GM12878 (cell line): Measurements from ENCODE around the gene CHD5. TPM values are rescaled to one million over a fixed set of nuclear protein-coding genes. Genes with fewer than 3 reads are reported as not detected.
A peak's percentile ranks its signal among the peaks of the same experiment; 100 is the strongest.

Experiments
- ASH2L ChIP-seq: fragments of 300-600, 200-600 bp; sonication (generic); IDR thresholded peaks from 2 replicates; pipeline ENCODE4 v1.6.1; 2017; ENCODE audit warnings: low read depth, mild to moderate bottlenecking, borderline replicate concordance
- BHLHE40 ChIP-seq, 2 experiments: fragments of 450-650 bp in 1 of 2; IDR thresholded peaks; 2 replicates each; pipeline ENCODE4 v1.6.1; 2011 to 2017; ENCODE audit warnings: low read depth in 2 of 2, borderline replicate concordance in 1 of 2, improper control_type of control experiment in 1 of 2, low read length in 1 of 2, mild to moderate bottlenecking in 1 of 2
- CEBPB ChIP-seq, 2 experiments: fragments of 150-350 bp in 1 of 2; IDR thresholded peaks; 2 replicates each; pipeline ENCODE4 v1.6.1; 2012 to 2014; ENCODE audit warnings: low read depth in 2 of 2, low read length in 2 of 2, borderline replicate concordance in 1 of 2, inconsistent platforms in 1 of 2
- CTCF ChIP-seq, 3 experiments: IDR thresholded peaks in 2 of 3; conservative IDR thresholded peaks in 1 of 3; 2 replicates each; pipeline ENCODE4 v1.5.1; 2011; ENCODE audit warnings: low read depth in 3 of 3, low read length in 3 of 3, mild to moderate bottlenecking in 3 of 3, control low read depth in 2 of 3, moderate library complexity in 2 of 3, inconsistent platforms in 1 of 3, mixed read lengths in 1 of 3; ENCODE audit not compliant: control insufficient read depth in 2 of 3, insufficient read depth in 1 of 3; ENCODE audit errors: extremely low read depth in 1 of 3
- ELK1 ChIP-seq: IDR thresholded peaks from 2 replicates; pipeline ENCODE4 v1.6.1; 2012; ENCODE audit warnings: low read depth, low read length, improper control_type of control experiment
- EZH2 ChIP-seq: IDR thresholded peaks from 2 replicates; pipeline ENCODE4 v1.6.1; 2012; ENCODE audit warnings: low read depth, mild to moderate bottlenecking, control low read depth, inconsistent platforms, low read length, borderline replicate concordance; ENCODE audit not compliant: control insufficient read depth
- IKZF2 ChIP-seq, 2 experiments: fragments of 450-650 bp; IDR thresholded peaks; 2 replicates each; pipeline ENCODE4 v1.6.1; 2017; ENCODE audit warnings: mild to moderate bottlenecking in 2 of 2, moderate library complexity in 2 of 2
- KDM1A ChIP-seq: fragments of 200-600 bp; sonication (generic); IDR thresholded peaks from 2 replicates; pipeline ENCODE4 v1.6.1; 2016; ENCODE audit warnings: borderline replicate concordance
- MTA2 ChIP-seq: fragments of 450-650 bp; IDR thresholded peaks from 2 replicates; pipeline ENCODE4 v1.6.1; 2016; ENCODE audit warnings: low read depth, mild to moderate bottlenecking, moderate library complexity
- NFYB ChIP-seq: IDR thresholded peaks from 2 replicates; pipeline ENCODE4 v1.6.1; 2011; ENCODE audit warnings: low read depth, mild to moderate bottlenecking, low read length, improper control_type of control experiment, moderate library complexity; ENCODE audit not compliant: insufficient read depth
- NR2F1 ChIP-seq: fragments of 450-650 bp; conservative IDR thresholded peaks from 2 replicates; pipeline ENCODE4 v1.6.1; 2017; ENCODE audit warnings: mild to moderate bottlenecking
- POLR2A ChIP-seq: IDR thresholded peaks from 2 replicates; pipeline ENCODE4 v1.6.1; 2011; ENCODE audit warnings: low read depth, mild to moderate bottlenecking, low read length
- RAD51 ChIP-seq: fragments of 450-650 bp; IDR thresholded peaks from 2 replicates; pipeline ENCODE4 v1.6.1; 2016; ENCODE audit warnings: moderate library complexity, mild to moderate bottlenecking, inconsistent platforms
- RELA ChIP-seq: fragments of 450-650 bp; IDR thresholded peaks from 2 replicates; pipeline ENCODE4 v1.8.0; 2014; ENCODE audit warnings: borderline replicate concordance; ENCODE audit not compliant: partially characterized antibody
- SMAD5 ChIP-seq: IDR thresholded peaks from 2 replicates; pipeline ENCODE4 v1.6.1; 2016; ENCODE audit warnings: antibody characterized with exemption, low read depth
- TARDBP ChIP-seq: IDR thresholded peaks from 2 replicates; pipeline ENCODE4 v1.6.1; 2016; ENCODE audit warnings: borderline replicate concordance
- ZBTB40 ChIP-seq: fragments of 450-650 bp; IDR thresholded peaks from 2 replicates; pipeline ENCODE4 v1.6.1; 2016; ENCODE audit warnings: mild to moderate bottlenecking, moderate library complexity, borderline replicate concordance
- ZNF687 ChIP-seq: fragments of 450-650 bp; IDR thresholded peaks from 2 replicates; pipeline ENCODE4 v1.6.1; 2017; ENCODE audit warnings: mild to moderate bottlenecking, moderate library complexity
- polyA plus RNA-seq, 11 experiments: library from polyadenylated mRNA; depleted of rRNA in 4 of 11; unstranded in 6 of 11; stranded (reverse) in 5 of 11; fragments of >200 nt; fragmentation: Nextera tagmentation in 4 of 11; fragmentation: Illumina TruSeq in 1 of 11; extraction: Ambion mirVana in 4 of 11; extraction: Trizol in 1 of 11; gene quantifications; 1 replicate in 1 of 11; 2 replicates in 10 of 11; pipeline versions ENCODE4 v1.2.1 to v1.2.3, GENCODE V29; 2011 to 2016; ENCODE audit warnings: inconsistent platforms in 2 of 11, missing spikeins in 2 of 11, low read depth in 1 of 11
- total RNA-seq, 4 experiments: library from RNA; depleted of rRNA in 3 of 4; stranded (reverse); fragments of >200 nt in 3 of 4; fragmentation: Illumina TruSeq in 1 of 4; extraction: Trizol in 1 of 4; gene quantifications; 2 replicates each; pipeline versions ENCODE4 v1.2.1 to v1.2.3, GENCODE V29; 2013 to 2021

The CHD5 gene
- total and polyA plus RNA-seq, 10 of the 15 experiments (the other 5 are each of a cell fraction or from before 2014, with no cell fraction given) = 0.03 to 0.49 (median 0.13) TPM; not detected in 3

- no peak for TF ChIP-seq CTCF (IDR thresholded peaks at IDR 0.05 in 2 of 3, conservative IDR thresholded peaks at IDR 0.05 in 1 of 3; ENCODE audit: control insufficient read depth in 2 of 3, extremely low read depth in 1 of 3, insufficient read depth in 1 of 3, low read depth in 3 of 3, low read length in 3 of 3)
- TF ChIP-seq NR2F1 = peak; percentile 48; the same call in 1 of the 2 replicates
- peak; percentile 39; the same call in 1 of the 2 replicates for TF ChIP-seq ZNF687
- no peak for TF ChIP-seq NFYB
- TF ChIP-seq RELA = peak; percentile 97
- peak; percentile 23; the same call in 1 of the 2 replicates for TF ChIP-seq MTA2
- peak; percentile 29; the same call in 1 of the 2 replicates for TF ChIP-seq TARDBP
- peak; percentile 47; the same call in 1 of the 2 replicates for TF ChIP-seq ELK1
- TF ChIP-seq CEBPB (IDR thresholded peaks at IDR 0.05; ENCODE audit: borderline replicate concordance in 1 of 2, low read depth in 2 of 2, low read length in 2 of 2) = no peak
- peak; percentile 92 for TF ChIP-seq POLR2A
- peak; percentile 51 to 65; a peak in 3 of 4 replicates for TF ChIP-seq IKZF2 (IDR thresholded peaks at IDR 0.05)
- no peak for TF ChIP-seq KDM1A
- TF ChIP-seq ZBTB40 = peak; percentile 58; the same call in 1 of the 2 replicates
- no peak for TF ChIP-seq EZH2
- 0 out of 2 replicates have a peak, but pooled peaks have one; percentile 39 for TF ChIP-seq SMAD5
- TF ChIP-seq RAD51 = no peak
- 0 out of 2 replicates have a peak, but pooled peaks have one; percentile 50 for TF ChIP-seq ASH2L
- peak in 1 of 2 experiments; percentile 25; a peak in 1 of 4 replicates for TF ChIP-seq BHLHE40 (IDR thresholded peaks at IDR 0.05; ENCODE audit: borderline replicate concordance in 1 of 2, low read depth in 2 of 2, low read length in 1 of 2)
Observed at GRCh38 chr1:6205849-6206519, 25.9 kb upstream of the CHD5 start, which contains the start of gene RNF207 (continued).
